Natural killer cell (primary cell): ENCODE measurements around the gene CHN2. TPM values are rescaled to one million over a fixed set of nuclear protein-coding genes. Genes with fewer than 3 reads are reported as not detected.

Source experiments
- ATAC-seq, 3 donors: fragments of 150-1000 bp in 2 of 3; fragments of 200-7000 bp in 1 of 3; cut with Tn5 transposase; 1 replicate in 1 of 3; 2 replicates in 2 of 3; pipeline ENCODE4 v1.10.0; 2021; ENCODE audit warnings: mild to moderate bottlenecking in 2 of 3, moderate library complexity in 2 of 3
- DNase-seq, 2 donors: peaks; one replicate each; pipeline versions ENCODE4 v3.0.0 to v3.0.0-alpha.2; 2013 to 2021; ENCODE audit warnings: mixed read lengths in 1 of 2
- H3K27ac ChIP-seq: one replicate; pipeline ENCODE4 v1.5.1; 2013; ENCODE audit warnings: mild to moderate bottlenecking, low read length
- H3K27me3 ChIP-seq: one replicate; pipeline ENCODE4 v1.6.1; 2013; ENCODE audit warnings: low read length; ENCODE audit not compliant: control insufficient read depth, insufficient read depth
- H3K36me3 ChIP-seq: one replicate; pipeline ENCODE4 v1.6.1; 2013; ENCODE audit warnings: low read length; ENCODE audit not compliant: control insufficient read depth, insufficient read depth
- H3K4me1 ChIP-seq: one replicate; pipeline ENCODE4 v1.6.1; 2013; ENCODE audit warnings: low read length; ENCODE audit not compliant: control insufficient read depth, insufficient read depth
- H3K4me3 ChIP-seq: one replicate; pipeline ENCODE4 v1.5.1; 2013; ENCODE audit warnings: low read length
- H3K9me3 ChIP-seq: one replicate; pipeline ENCODE4 v1.6.1; 2013; ENCODE audit warnings: low read length; ENCODE audit not compliant: control insufficient read depth, insufficient read depth
- H3K27ac Mint-ChIP-seq, 2 donors: one replicate each; pipeline ENCODE4 v1.8.0; 2022; ENCODE audit warnings: mild to moderate bottlenecking in 2 of 2, mixed read lengths in 2 of 2, moderate library complexity in 1 of 2
- H3K27me3 Mint-ChIP-seq, 2 donors: one replicate each; pipeline ENCODE4 v1.8.0; 2022; ENCODE audit warnings: low read depth in 2 of 2, mixed read lengths in 2 of 2
- H3K36me3 Mint-ChIP-seq: one replicate; pipeline ENCODE4 v1.8.0; 2022; ENCODE audit warnings: mixed read lengths
- H3K4me1 Mint-ChIP-seq, 2 donors: one replicate each; pipeline ENCODE4 v1.8.0; 2022; ENCODE audit warnings: mixed read lengths in 2 of 2
- H3K4me3 Mint-ChIP-seq: one replicate; pipeline ENCODE4 v1.8.0; 2022; ENCODE audit warnings: mild to moderate bottlenecking, moderate library complexity, mixed read lengths
- H3K9me3 Mint-ChIP-seq, 2 donors: one replicate each; pipeline ENCODE4 v1.8.0; 2022; ENCODE audit warnings: mixed read lengths in 2 of 2
- CTCF ChIP-seq: fragments of 200-600 bp; IDR thresholded peaks from one replicate; pipeline ENCODE4 v1.8.0; 2022; ENCODE audit warnings: antibody characterized with exemption
- WGBS: methylation state at CpG from one replicate; pipeline ENCODE4 v1.1.7; 2013; ENCODE audit warnings: missing lambda C conversion rate; ENCODE audit not compliant: insufficient coverage; 5-methylcytosine and 5-hydroxymethylcytosine counted together
- intact Hi-C: fragments of 100-400 bp; cut with micrococcal nuclease; formaldehyde crosslinking; loops from one replicate; pipeline ENCODE4 v1.14.2; 2022
- total RNA-seq, 4 donors: library from RNA; stranded (reverse); fragments of 120-200 nt in 1 of 4; gene quantifications; one replicate each; pipeline versions ENCODE4 v1.2.3 to v1.2.4, GENCODE V29; 2013 to 2022

Gene CHN2
- total RNA-seq, 3 donors from 2014 or later (not counting 1 experiment from before 2014, with no cell fraction given): 23.2 to 40.6 (median 30.2) TPM

- Histone ChIP-seq H3K4me1 (no peaks in the 10 kb centered on the region), H3K27me3 (no peaks in the 10 kb centered on the region), H3K9me3 (no peaks in the 10 kb centered on the region), H3K27ac (no peak overlapping the region), H3K4me3 (no peak overlapping the region), H3K36me3 (no peaks in the 10 kb centered on the region)
- no peak for TF ChIP-seq CTCF
- DNase-seq (no peak), ATAC-seq (no peak)
- 93% methylated on average over 7 of the region's 7 CpGs for WGBS
- Mint-ChIP-seq H3K27me3 (no peaks in the 10 kb centered on the region), H3K9me3 (no peaks in the 10 kb centered on the region), H3K27ac (no peak overlapping the region), H3K36me3 (no peaks in the 10 kb centered on the region), H3K4me1 (no peaks in the 10 kb centered on the region), H3K4me3 (no peak overlapping the region)
- intact Hi-C loops: no loop called here
These were observed 262.6 kb downstream of the CHN2 start for GRCh38 chr7:29457141-29457561.

DNA sequence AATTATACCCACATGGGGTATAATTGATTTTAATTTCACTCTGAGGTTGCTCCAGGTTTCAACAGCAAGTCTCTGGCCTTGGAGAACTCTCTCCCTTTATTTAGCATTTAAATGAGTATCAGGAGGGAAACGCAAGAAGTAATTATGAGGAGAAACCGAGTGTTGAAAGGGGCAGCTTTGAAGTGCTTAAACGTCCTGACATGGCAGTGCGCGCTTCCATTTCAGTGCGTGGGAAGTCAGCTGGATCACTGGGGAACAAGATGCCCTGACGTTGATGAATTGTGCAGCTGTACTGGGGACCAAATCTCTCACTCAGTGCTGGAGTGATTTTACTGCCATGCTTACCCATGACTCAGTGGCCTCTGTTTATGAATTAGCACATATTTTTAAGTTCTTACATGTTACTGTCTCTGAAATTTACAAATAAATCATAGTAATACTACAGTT is 263.0 kb downstream of the CHN2 start:
- H3K4me1 ChIP-seq: no peaks in the 10 kb centered on the region
- Mint-ChIP-seq H3K4me1 (no peaks in the 10 kb centered on the region), H3K27me3 (no peaks in the 10 kb centered on the region), H3K9me3 (no peaks in the 10 kb centered on the region), H3K27ac (no peak overlapping the region), H3K4me3 (no peak overlapping the region), H3K36me3 (no peaks in the 10 kb centered on the region)
- intact Hi-C loops: no loop called here
- no peaks in the 10 kb centered on the region for H3K9me3 ChIP-seq
- no peak overlapping the region for H3K4me3 ChIP-seq
- TF ChIP-seq CTCF: no peak
- ATAC-seq (no peak), DNase-seq (no peak)
- H3K27ac ChIP-seq: no peak overlapping the region
- WGBS: 89% methylated on average over 7 of the region's 7 CpGs
- H3K27me3 ChIP-seq: no peaks in the 10 kb centered on the region
- no peaks in the 10 kb centered on the region for H3K36me3 ChIP-seq

DNA sequence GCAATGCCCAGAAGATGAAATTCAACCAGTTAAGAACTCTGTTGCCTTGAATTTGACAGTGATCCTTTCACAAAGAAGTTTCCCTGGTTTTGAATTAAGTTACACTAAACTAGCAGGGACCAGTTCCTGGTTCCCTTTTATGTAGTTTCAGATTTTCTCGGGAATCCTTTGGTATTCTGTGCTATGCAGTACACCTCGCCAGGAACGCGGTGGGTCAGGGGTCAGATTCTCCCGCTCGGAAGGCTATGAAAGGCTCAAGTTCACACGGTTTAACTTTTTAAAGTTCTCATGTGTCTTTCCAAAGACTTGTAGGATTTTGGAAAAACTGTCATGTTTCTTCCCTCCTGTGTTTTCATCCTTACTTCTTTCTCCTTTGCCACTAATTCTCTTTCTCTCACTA is 264.4 kb downstream of the CHN2 start:
- Histone ChIP-seq H3K36me3 (no peaks in the 10 kb centered on the region), H3K27me3 (no peaks in the 10 kb centered on the region), H3K4me3 (no peak overlapping the region), H3K9me3 (no peaks in the 10 kb centered on the region), H3K4me1 (no peaks in the 10 kb centered on the region), H3K27ac (no peak overlapping the region)
- intact Hi-C loops: no loop called here
- no peak overlapping the region for H3K4me3 Mint-ChIP-seq
- H3K27me3 Mint-ChIP-seq: no peaks in the 10 kb centered on the region
- TF ChIP-seq CTCF: no peak
- H3K4me1 Mint-ChIP-seq: no peaks in the 10 kb centered on the region
- no peaks in the 10 kb centered on the region for H3K9me3 Mint-ChIP-seq
- ATAC-seq (no peak), DNase-seq (no peak)
- 81% methylated on average over 7 of the region's 7 CpGs for WGBS
- no peaks in the 10 kb centered on the region for H3K36me3 Mint-ChIP-seq
- H3K27ac Mint-ChIP-seq: no peak overlapping the region

- Mint-ChIP-seq H3K9me3 (no peaks in the 10 kb centered on the region), H3K36me3 (no peaks in the 10 kb centered on the region), H3K4me3 (no peak overlapping the region), H3K27me3 (no peaks in the 10 kb centered on the region), H3K27ac (no peak overlapping the region), H3K4me1 (no peaks in the 10 kb centered on the region)
- no peak for ATAC-seq
- H3K36me3 ChIP-seq: no peaks in the 10 kb centered on the region
- intact Hi-C loops: no loop called here
- H3K27me3 ChIP-seq: no peaks in the 10 kb centered on the region
- H3K4me1 ChIP-seq: no peaks in the 10 kb centered on the region
- H3K9me3 ChIP-seq: no peaks in the 10 kb centered on the region
- TF ChIP-seq CTCF: no peak
- H3K27ac ChIP-seq: no peak overlapping the region
- WGBS: 85% methylated on average over 8 of the region's 8 CpGs
- H3K4me3 ChIP-seq: no peak overlapping the region
- DNase-seq: no peak
These were observed 265.0 kb downstream of the CHN2 start for GRCh38 chr7:29459589-29459988.
